Mesenchymal stem cell (in vitro differentiated cells and primary cell): Measurements from ENCODE around the gene PLD1.

Experiments used
- DNase-seq: peaks from one replicate; pipeline ENCODE4 v3.0.0-alpha.2; 2013
- H2AFZ ChIP-seq: one replicate; pipeline ENCODE4 v1.6.1; 2013; ENCODE audit warnings: low read depth, mild to moderate bottlenecking, control low read depth, inconsistent platforms, low read length, moderate library complexity
- H2AK5ac ChIP-seq: 2 replicates; pipeline ENCODE4 v1.6.1; 2013; ENCODE audit warnings: low read length, moderate library complexity, mild to moderate bottlenecking, inconsistent platforms; ENCODE audit not compliant: severe bottlenecking
- H2BK120ac ChIP-seq: one replicate; pipeline ENCODE4 v1.6.1; 2013; ENCODE audit warnings: low read depth, mild to moderate bottlenecking, inconsistent platforms, low read length, moderate library complexity
- H2BK12ac ChIP-seq, 2 experiments: one replicate each; pipeline ENCODE4 v1.6.1; 2013; ENCODE audit warnings: inconsistent platforms in 2 of 2, low read length in 2 of 2, mild to moderate bottlenecking in 2 of 2, moderate library complexity in 2 of 2, control low read depth in 1 of 2
- H2BK15ac ChIP-seq: one replicate; pipeline ENCODE4 v1.6.1; 2013; ENCODE audit warnings: mild to moderate bottlenecking, low read depth, inconsistent platforms; ENCODE audit not compliant: poor library complexity, severe bottlenecking
- H2BK5ac ChIP-seq: 2 replicates; pipeline ENCODE4 v1.6.1; 2013; ENCODE audit warnings: low read depth, mild to moderate bottlenecking, low read length, control low read depth, inconsistent platforms; ENCODE audit not compliant: poor library complexity, severe bottlenecking
- H3K14ac ChIP-seq, 2 experiments: one replicate each; pipeline ENCODE4 v1.6.1; 2013; ENCODE audit warnings: inconsistent platforms in 2 of 2, low read length in 2 of 2, control low read depth in 1 of 2, mild to moderate bottlenecking in 1 of 2, moderate library complexity in 1 of 2
- H3K18ac ChIP-seq, 2 experiments: one replicate each; pipeline ENCODE4 v1.6.1; 2013; ENCODE audit warnings: inconsistent platforms in 2 of 2, low read length in 2 of 2, control low read depth in 1 of 2, low read depth in 1 of 2, mild to moderate bottlenecking in 1 of 2
- H3K23ac ChIP-seq, 2 experiments: one replicate each; pipeline ENCODE4 v1.6.1; 2013; ENCODE audit warnings: inconsistent platforms in 2 of 2, low read length in 2 of 2, mild to moderate bottlenecking in 2 of 2, moderate library complexity in 2 of 2, control low read depth in 1 of 2
- H3K27ac ChIP-seq: 2 replicates; pipeline ENCODE4 v1.5.1; 2013; ENCODE audit warnings: mild to moderate bottlenecking, moderate library complexity, low read length, control low read depth, inconsistent platforms; ENCODE audit not compliant: poor library complexity, severe bottlenecking
- H3K27me3 ChIP-seq, 2 experiments: 2 replicates each; pipeline versions ENCODE4 v1.6.1 to v1.7.0; 2013; ENCODE audit warnings: low read length in 2 of 2, mild to moderate bottlenecking in 2 of 2, moderate library complexity in 2 of 2, control low read depth in 1 of 2, inconsistent platforms in 1 of 2; ENCODE audit not compliant: control insufficient read depth in 1 of 2, insufficient read depth in 1 of 2
- H3K36me3 ChIP-seq, 2 experiments: 2 replicates each; pipeline versions ENCODE4 v1.6.1 to v1.7.0; 2013; ENCODE audit warnings: low read length in 2 of 2, control low read depth in 1 of 2, inconsistent platforms in 1 of 2, low read depth in 1 of 2, mild to moderate bottlenecking in 1 of 2; ENCODE audit not compliant: insufficient read depth in 2 of 2, control insufficient read depth in 1 of 2
- H3K4ac ChIP-seq, 2 experiments: one replicate each; pipeline ENCODE4 v1.6.1; 2013; ENCODE audit warnings: inconsistent platforms in 2 of 2, low read length in 2 of 2, mild to moderate bottlenecking in 2 of 2, moderate library complexity in 2 of 2, control low read depth in 1 of 2, low read depth in 1 of 2
- H3K4me1 ChIP-seq: 2 replicates; pipeline ENCODE4 v1.6.1; 2013; ENCODE audit warnings: low read depth, low read length, control low read depth; ENCODE audit not compliant: control insufficient read depth, insufficient read depth
- H3K4me2 ChIP-seq: 2 replicates; pipeline ENCODE4 v1.6.1; 2013; ENCODE audit warnings: low read length, mild to moderate bottlenecking, inconsistent platforms; ENCODE audit not compliant: poor library complexity, severe bottlenecking
- H3K4me3 ChIP-seq, 2 experiments: 2 replicates each; pipeline versions ENCODE4 v1.5.1 to v1.7.0; 2013; ENCODE audit warnings: low read length in 2 of 2, mild to moderate bottlenecking in 2 of 2, control low read depth in 1 of 2, low read depth in 1 of 2; ENCODE audit not compliant: insufficient read depth in 1 of 2
- H3K79me1 ChIP-seq: replicated peaks from 2 replicates; pipeline ENCODE4 v1.6.1; 2013; ENCODE audit warnings: mild to moderate bottlenecking, control low read depth, low read length, inconsistent platforms; ENCODE audit not compliant: poor library complexity, severe bottlenecking
- H3K9ac ChIP-seq: 2 replicates; pipeline ENCODE4 v1.7.0; 2013; ENCODE audit warnings: mild to moderate bottlenecking, low read length, moderate library complexity
- H3K9me3 ChIP-seq: 2 replicates; pipeline ENCODE4 v1.7.0; 2013; ENCODE audit warnings: mild to moderate bottlenecking, low read length; ENCODE audit not compliant: control insufficient read depth
- H4K8ac ChIP-seq: one replicate; pipeline ENCODE4 v1.6.1; 2013; ENCODE audit warnings: inconsistent platforms, mild to moderate bottlenecking, low read length, moderate library complexity
- H4K91ac ChIP-seq: one replicate; pipeline ENCODE4 v1.6.1; 2013; ENCODE audit warnings: mild to moderate bottlenecking, low read length, inconsistent platforms
- WGBS: methylation state at CpG from one replicate; pipeline ENCODE4 v1.1.7; 2013; ENCODE audit warnings: mixed read lengths; 5-methylcytosine and 5-hydroxymethylcytosine counted together

Gene PLD1

GRCh38 chr3:171799501-171799900 is 10.8 kb downstream of the PLD1 start:
- H3K79me1 ChIP-seq: peaks cover 26% of the 10 kb centered on the region

DNA sequence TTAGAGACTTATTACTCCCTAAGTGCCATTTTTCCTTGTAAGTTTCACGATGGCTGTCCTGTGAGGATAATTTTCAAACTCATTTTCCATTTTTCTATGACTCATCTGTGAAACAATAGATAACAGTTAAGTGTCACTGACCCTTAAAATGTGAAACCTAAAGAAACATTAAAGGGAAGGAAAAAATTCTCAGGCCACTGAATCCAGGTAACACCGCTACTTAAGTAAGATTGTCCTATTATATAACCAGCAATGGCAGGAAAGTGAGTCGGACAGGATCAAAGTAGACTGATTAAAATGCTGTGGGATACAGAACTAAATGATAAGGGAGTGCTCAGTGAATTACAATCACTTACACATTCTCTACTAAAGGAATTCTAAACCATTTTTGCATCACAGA is 12.4 kb downstream of the PLD1 start:
- no peak overlapping the region for H3K18ac ChIP-seq
- H3K9ac ChIP-seq: no peak overlapping the region
- no peak overlapping the region for H3K4ac ChIP-seq
- H3K36me3 ChIP-seq: no peaks in the 10 kb centered on the region
- DNase-seq: no peak
- H3K79me1 ChIP-seq: peaks cover 21% of the 10 kb centered on the region
- H2BK12ac ChIP-seq: no peak overlapping the region
- WGBS: 100% methylated on average over 1 of the region's 3 CpGs
- no peak overlapping the region for H2BK15ac ChIP-seq
- no peak overlapping the region for H3K4me2 ChIP-seq
- H3K4me3 ChIP-seq: no peak overlapping the region
- H3K27ac ChIP-seq: no peak overlapping the region
- no peak overlapping the region for H2BK5ac ChIP-seq
- no peak overlapping the region for H4K91ac ChIP-seq
- H3K4me1 ChIP-seq: peaks cover 3% of the 10 kb centered on the region
- H2AFZ ChIP-seq: no peak overlapping the region
- H4K8ac ChIP-seq: no peak overlapping the region
- H3K14ac ChIP-seq: no peak overlapping the region
- no peaks in the 10 kb centered on the region for H3K9me3 ChIP-seq
- no peak overlapping the region for H3K23ac ChIP-seq
- no peak overlapping the region for H2AK5ac ChIP-seq
- H2BK120ac ChIP-seq: no peak overlapping the region
- H3K27me3 ChIP-seq: no peaks in the 10 kb centered on the region

More at GRCh38 chr3:171799501-171799900, 10.8 kb downstream of the PLD1 start:
- Histone ChIP-seq H4K8ac (no peak overlapping the region), H3K36me3 (no peaks in the 10 kb centered on the region), H3K14ac (no peak overlapping the region), H2BK120ac (no peak overlapping the region), H3K23ac (no peak overlapping the region), H3K18ac (no peak overlapping the region), H2AFZ (no peak overlapping the region), H2BK15ac (no peak overlapping the region), H2AK5ac (no peak overlapping the region), H2BK12ac (no peak overlapping the region), H4K91ac (no peak overlapping the region), H3K27me3 (no peaks in the 10 kb centered on the region), H3K9me3 (no peaks in the 10 kb centered on the region), H3K4me1 (peaks cover 3% of the 10 kb centered on the region), H3K4me2 (no peak overlapping the region), H3K4ac (no peak overlapping the region), H3K9ac (no peak overlapping the region), H3K4me3 (no peak overlapping the region), H2BK5ac (no peak overlapping the region), H3K27ac (no peak overlapping the region)
- DNase-seq: no peak
- WGBS: 100% methylated on average over 1 of the region's 1 CpG

- no peak overlapping the region for H2BK12ac ChIP-seq
- H4K8ac ChIP-seq: no peak overlapping the region
- no peaks in the 10 kb centered on the region for H3K9me3 ChIP-seq
- no peak for DNase-seq
- H3K4me3 ChIP-seq: no peak overlapping the region
- peak overlapping the region; percentile 2 for H4K91ac ChIP-seq
- no peak overlapping the region for H2BK5ac ChIP-seq
- H2AFZ ChIP-seq: no peak overlapping the region
- no peak overlapping the region for H3K4me2 ChIP-seq
- no peak overlapping the region for H2BK120ac ChIP-seq
- no peak overlapping the region for H3K4ac ChIP-seq
- peaks cover 6% of the 10 kb centered on the region for H3K4me1 ChIP-seq
- no peak overlapping the region for H3K18ac ChIP-seq
- H3K23ac ChIP-seq: no peak overlapping the region
- no peaks in the 10 kb centered on the region for H3K27me3 ChIP-seq
- H3K27ac ChIP-seq: no peak overlapping the region
- no peak overlapping the region for H2BK15ac ChIP-seq
- no peak overlapping the region for H3K9ac ChIP-seq
- no peaks in the 10 kb centered on the region for H3K36me3 ChIP-seq
- WGBS: 62% methylated on average over 1 of the region's 1 CpG
- H3K79me1 ChIP-seq: peaks cover 23% of the 10 kb centered on the region
- H3K14ac ChIP-seq: no peak overlapping the region
- H2AK5ac ChIP-seq: no peak overlapping the region
Observed at GRCh38 chr3:171797265-171797679, 13.0 kb downstream of the PLD1 start.

DNA sequence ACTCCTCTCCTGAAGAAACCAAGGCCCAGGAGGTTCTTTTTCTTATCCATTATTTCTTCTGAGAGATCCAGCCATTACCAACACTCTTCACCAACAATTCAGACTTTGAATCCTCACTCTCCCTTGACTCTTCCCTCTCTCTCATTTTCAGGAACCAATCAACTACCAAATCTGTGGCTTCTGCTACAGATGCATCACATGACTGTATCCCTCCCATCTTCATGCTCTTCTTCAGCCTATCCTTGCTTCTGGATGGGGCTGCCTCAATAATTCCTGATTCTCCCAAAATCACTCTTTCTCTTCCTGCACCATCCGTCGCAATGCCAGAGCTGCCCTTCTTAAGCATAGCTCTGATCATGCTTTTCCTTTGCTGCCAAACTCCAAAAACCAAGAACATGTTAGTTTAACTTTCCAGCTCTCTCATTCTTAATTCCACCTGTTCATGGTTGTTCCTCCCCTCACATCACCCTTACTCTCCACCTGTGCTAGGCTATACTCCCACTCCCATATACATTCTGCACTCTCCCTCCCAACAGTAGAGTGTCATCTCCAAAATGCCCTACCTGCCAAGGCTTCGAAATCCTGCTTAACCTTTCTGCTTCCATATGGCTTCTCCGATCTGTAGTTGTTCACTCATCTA is 13.5 kb downstream of the PLD1 start:
- WGBS: over 99% methylated on average over 4 of the region's 4 CpGs

More for the DNA sequence above, 13.5 kb downstream of the PLD1 start:
- no peak overlapping the region for H2AFZ ChIP-seq
- DNase-seq: no peak
- no peak overlapping the region for H3K14ac ChIP-seq
- H4K8ac ChIP-seq: no peak overlapping the region
- H3K79me1 ChIP-seq: peaks cover 24% of the 10 kb centered on the region
- no peak overlapping the region for H2BK15ac ChIP-seq
- peaks cover 7% of the 10 kb centered on the region for H3K4me1 ChIP-seq
- H2BK12ac ChIP-seq: no peak overlapping the region
- H2BK120ac ChIP-seq: no peak overlapping the region
- H2AK5ac ChIP-seq: no peak overlapping the region
- H3K18ac ChIP-seq: no peak overlapping the region
- H4K91ac ChIP-seq: peak overlapping the region; percentile 2
- no peaks in the 10 kb centered on the region for H3K27me3 ChIP-seq
- no peak overlapping the region for H3K27ac ChIP-seq
- no peaks in the 10 kb centered on the region for H3K36me3 ChIP-seq
- H3K4me2 ChIP-seq: no peak overlapping the region
- H3K23ac ChIP-seq: no peak overlapping the region
- no peak overlapping the region for H3K4me3 ChIP-seq
- no peak overlapping the region for H2BK5ac ChIP-seq
- no peaks in the 10 kb centered on the region for H3K9me3 ChIP-seq
- no peak overlapping the region for H3K4ac ChIP-seq
- H3K9ac ChIP-seq: no peak overlapping the region
